HG02588 (cell line): Measurements from ENCODE around the gene GPX1.

ENCODE experiments used
- ATAC-seq: cut with Tn5 transposase; IDR thresholded peaks from one replicate; pipeline ENCODE4 v1.9.1; 2021; ENCODE audit warnings: mild to moderate bottlenecking, moderate library complexity; ENCODE audit not compliant: unreplicated experiment

The GPX1 gene

DNA sequence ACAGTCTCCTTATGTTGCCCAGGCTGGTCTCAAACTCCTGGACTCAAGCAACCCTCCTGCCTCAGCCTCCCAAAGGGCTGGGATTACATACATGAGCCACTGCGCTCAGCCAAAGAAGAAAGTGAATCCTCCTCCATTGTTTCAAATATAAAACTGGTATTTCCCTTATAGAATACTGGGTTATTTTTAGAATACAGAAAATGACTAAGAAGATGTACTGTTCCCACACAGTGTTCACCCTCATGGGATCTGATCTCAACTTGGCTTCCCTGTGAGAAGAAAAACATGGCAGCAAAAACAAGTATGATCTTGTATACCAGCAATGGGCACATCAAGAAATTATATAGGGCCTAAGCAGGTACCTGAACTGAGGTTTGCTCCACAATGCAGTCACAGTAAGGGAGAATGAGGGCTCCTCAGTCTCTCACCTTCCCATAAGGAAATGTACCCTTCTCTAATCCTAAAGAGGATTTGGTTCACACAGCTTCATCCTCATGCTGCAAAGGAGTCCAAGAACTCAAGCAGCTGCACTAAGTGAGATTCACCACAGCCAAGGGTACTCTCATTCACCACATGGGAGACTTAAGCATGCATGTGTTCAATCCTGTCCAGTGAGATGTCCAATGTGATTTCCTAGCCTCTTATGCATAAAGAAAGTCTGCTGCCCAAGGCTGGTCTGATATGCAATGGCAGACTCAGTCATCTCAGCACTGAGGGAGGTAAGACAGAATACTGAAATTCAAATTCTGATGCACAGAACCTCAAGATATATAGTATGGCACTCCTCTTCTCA lies 44.1 kb downstream of the GPX1 start:
- no peak for ATAC-seq

GRCh38 chr3:49311283-49311682 lies 46.9 kb downstream of the GPX1 start:
- no peak for ATAC-seq

- no peak for ATAC-seq
These were observed 47.5 kb downstream of the GPX1 start for GRCh38 chr3:49310677-49311076.
